GM21825 (cell line): Measurements from ENCODE around the gene NAT16.

Source experiments
- ATAC-seq: cut with Tn5 transposase; IDR thresholded peaks from one replicate; pipeline ENCODE4 v1.9.1; 2021; ENCODE audit warnings: mild to moderate bottlenecking, moderate library complexity; ENCODE audit not compliant: unreplicated experiment

The NAT16 gene

DNA sequence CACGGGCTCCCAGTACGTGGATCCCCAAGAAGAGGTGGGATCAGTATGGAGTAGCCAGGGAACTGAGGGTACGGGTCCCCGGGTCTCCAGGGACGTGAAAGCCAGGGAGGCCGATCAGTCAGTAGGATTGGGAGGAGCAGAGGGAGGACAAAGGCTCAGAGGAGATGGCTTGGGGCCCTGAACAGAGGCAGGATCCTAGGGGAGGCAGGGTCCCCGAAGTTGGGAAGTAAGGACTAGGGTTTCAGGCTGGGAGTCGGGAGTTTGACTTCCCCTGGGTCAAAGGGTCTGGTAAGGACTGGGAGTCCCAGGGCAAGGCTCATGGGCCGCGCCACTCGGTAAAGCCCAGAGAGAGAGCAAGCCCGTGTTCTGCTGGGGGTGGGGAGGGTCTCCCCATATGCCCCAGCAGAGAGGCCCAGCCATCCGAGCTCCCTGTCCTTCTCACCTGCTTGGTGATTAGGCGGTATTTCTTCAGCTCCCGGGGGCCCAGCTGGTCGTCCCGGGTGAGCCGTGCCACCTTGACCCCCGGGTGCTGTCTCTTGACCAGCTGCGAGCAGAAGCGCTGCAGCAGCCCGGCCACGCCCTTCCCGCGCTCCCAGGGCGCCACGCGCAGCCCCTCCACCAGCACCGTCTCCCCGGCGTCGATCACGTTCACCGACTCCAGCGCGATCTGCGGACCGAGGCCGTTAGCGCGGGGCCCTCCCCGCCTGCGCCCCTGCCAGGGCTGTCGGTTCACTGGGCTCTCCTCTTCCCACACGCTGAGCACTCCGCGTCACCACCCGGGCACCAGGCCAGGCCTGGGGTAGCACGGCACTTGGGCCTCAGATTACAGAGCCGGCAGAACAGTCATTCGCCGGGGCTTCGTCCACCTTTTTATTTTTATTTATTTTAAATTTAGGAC is 7.0 kb downstream of the NAT16 start:
- ATAC-seq = no peak

- ATAC-seq = no peak
Measured at GRCh38 chr7:101172005-101172853, 7.9 kb downstream of the NAT16 start.

GRCh38 chr7:101171442-101171837 is 8.7 kb downstream of the NAT16 start:
- no peak for ATAC-seq

DNA sequence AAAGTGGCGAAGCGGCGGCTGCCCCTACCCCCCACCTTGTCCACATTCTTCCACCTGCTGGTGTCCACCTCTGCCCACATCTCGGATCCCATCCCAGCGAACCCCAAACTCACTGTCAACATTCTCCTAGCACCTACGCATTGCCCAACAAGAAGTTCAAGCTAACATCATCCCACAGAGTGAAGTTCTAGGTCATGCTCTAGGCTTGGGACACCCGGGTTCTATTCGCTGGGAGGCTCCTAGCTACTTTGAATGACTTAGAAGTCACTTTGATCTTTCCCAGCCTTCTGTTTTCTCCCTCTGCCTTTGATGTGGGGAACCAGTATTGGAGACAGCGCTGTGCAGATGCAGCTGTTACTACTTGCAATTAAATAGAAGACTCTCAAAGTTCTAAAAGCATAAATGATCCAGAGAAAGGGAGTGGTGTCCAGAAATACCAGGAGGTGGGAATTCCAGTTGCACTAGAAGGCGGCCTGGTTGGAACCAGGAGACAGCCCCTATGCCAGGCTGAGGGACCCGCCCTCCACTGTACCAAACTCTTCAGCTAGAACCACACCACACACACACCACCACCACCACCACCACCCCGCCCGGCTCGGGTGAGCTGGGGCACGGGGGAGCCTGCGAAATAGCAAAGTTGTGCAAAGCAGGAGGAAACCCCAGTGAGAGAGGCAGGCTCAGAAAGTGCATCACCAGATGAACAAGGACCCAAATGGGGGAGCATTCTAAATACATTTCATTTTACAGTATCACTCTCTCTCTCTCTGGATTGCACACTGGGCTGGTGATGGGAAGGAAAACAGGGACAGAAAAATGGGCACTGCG is 9.3 kb downstream of the NAT16 start:
- no peak for ATAC-seq

DNA sequence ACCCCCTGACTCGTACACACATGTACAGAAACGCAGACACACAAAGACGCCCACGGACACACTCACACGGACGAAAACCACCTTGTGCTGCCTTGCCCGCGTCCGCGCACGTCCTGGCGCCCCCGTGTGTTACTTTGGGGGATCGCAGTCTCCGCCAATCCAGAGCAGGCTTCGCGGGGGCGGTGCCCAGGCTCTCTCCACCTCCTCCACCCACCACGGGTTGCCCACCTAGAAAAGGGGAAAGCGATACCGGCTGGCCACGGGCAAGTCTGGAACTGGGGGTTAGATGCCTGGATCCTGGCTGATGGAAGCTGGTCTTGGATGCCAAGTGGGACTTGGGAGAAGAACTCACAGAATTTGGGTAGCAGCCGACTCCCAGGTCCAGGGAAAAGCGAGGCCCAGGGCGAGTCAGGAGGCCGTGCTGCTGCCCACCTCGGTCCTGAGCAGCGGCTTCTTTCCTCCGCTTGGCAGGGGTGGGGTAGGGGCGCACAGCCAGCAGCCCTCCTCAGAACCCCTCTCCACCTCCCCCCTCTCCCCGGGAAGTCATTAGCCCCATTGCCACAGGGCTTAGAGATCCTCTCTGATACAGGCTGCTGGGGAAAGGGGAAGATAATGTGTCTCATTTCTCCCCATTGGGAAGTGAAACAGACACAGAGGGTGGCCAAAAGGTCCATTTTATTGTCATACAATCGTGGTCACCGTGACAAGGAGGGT is 10.1 kb downstream of the NAT16 start:
- no peak for ATAC-seq

GRCh38 chr7:101169110-101169837 is 10.8 kb downstream of the NAT16 start:
- ATAC-seq = no peak

DNA sequence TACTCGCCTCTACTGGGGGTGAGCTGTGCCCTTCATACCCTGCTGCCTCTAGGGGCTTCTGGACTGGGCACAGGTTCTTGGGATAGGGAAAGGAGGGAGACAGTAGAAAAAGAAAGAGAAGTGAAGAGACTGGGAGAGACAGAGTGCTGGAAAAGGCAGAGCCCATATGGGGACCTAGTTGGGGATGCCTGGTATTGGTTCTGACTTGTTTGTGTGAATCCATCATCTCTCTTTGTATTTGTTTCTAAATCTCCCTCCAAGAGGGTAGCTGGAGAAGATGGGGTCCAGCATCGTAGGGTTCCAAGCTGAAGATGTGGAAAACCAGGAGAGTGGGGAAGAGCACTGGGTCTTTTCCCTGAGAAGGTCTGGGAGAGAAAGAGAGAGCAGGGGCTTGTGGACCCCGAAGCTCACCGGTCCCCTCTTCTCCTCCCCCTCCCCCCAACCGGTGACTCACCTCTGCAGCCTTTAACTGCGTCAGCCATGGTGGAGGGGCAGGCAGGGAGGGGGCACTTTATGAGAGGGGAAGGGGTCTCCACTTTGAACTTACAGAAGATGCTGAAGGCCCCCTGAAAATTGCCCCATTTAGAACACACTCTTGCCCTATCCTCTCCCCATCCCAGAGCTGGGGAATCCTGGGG is 11.6 kb downstream of the NAT16 start:
- no peak for ATAC-seq

DNA sequence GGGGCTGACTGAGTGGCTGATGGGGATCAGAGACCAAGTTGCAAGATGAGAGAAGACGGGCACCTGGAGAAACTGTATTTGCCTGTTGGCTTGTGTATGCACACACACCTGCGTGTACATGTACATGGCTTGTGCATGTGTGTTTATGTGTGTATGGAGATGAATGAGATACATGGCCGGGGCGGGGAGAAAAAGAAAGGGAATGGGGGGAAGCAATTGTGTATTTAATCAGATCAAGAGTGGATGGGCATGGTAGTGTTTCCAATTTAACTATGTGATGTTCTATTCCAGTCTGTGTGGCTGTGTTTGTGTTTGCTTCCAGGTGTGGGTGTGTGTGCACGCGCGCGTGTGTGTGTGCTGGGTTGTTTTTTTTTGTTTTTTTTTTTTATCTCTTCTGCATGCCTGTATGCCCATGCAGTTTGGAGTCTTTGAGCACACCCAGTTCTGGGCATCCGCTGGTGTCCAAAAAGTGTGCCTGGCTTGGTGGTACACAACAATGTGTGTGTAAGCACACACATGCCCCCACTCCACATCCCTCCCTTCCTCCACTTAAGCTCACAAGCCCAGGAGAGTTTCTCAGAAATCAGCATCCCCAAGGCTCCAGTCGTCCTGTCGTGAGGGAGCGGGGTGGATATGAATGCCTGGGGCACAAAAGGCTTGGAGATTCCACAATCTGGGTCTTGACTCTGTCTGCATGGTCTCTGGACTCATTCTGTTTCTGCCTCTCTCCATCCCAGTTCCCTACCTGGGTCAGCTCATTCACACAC is 12.3 kb downstream of the NAT16 start:
- ATAC-seq = no peak

- no peak for ATAC-seq
Measured at GRCh38 chr7:101166909-101167644, 13.0 kb downstream of the NAT16 start.

DNA sequence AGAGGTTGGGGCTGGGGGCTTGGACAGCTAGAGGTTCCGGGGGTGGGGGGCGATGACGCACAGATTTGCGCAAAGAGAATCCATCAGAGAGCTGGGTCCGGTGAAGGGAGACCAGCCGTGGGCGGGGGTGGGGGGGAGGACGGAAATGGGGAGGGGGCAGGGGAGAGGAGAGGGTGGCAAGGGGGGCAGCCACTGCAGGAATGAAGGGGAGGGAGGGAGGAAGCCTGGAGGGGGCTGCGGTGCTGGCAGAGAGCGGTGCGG is 13.5 kb downstream of the NAT16 start:
- no peak for ATAC-seq

GRCh38 chr7:101165958-101166647 is 14.0 kb downstream of the NAT16 start:
- no peak for ATAC-seq

GRCh38 chr7:101165075-101165957 is 14.8 kb downstream of the NAT16 start, which contains the start of gene VGF:
Gene VGF (minus strand): TSS chr7:101165569. CDS start chr7:101164843, 726 bp downstream.
- peak; percentile 62 for ATAC-seq

GRCh38 chr7:101164071-101164840 is 15.8 kb downstream of the NAT16 start:
- no peak for ATAC-seq

GRCh38 chr7:101163279-101164070 is 16.6 kb downstream of the NAT16 start:
- ATAC-seq = no peak
